Fibroblast of lung (primary cell): Measurements from ENCODE around the gene STRN3.

ENCODE experiments used
- EZH2 ChIP-seq: IDR thresholded peaks from 2 replicates; pipeline ENCODE4 v1.5.1; 2012; ENCODE audit warnings: low read length, control low read depth, mild to moderate bottlenecking; ENCODE audit errors: missing control alignments
- TF ChIP-seq, protein P1 (sequence below), 2 donors: IDR thresholded peaks in 1 of 2; conservative IDR thresholded peaks in 1 of 2; 1 replicate in 1 of 2; 2 replicates in 1 of 2; pipeline ENCODE4 v1.5.1; 2011 to 2012; ENCODE audit warnings: low read length in 2 of 2, control low read depth in 1 of 2, inconsistent platforms in 1 of 2, low read depth in 1 of 2, mild to moderate bottlenecking in 1 of 2

DNA sequence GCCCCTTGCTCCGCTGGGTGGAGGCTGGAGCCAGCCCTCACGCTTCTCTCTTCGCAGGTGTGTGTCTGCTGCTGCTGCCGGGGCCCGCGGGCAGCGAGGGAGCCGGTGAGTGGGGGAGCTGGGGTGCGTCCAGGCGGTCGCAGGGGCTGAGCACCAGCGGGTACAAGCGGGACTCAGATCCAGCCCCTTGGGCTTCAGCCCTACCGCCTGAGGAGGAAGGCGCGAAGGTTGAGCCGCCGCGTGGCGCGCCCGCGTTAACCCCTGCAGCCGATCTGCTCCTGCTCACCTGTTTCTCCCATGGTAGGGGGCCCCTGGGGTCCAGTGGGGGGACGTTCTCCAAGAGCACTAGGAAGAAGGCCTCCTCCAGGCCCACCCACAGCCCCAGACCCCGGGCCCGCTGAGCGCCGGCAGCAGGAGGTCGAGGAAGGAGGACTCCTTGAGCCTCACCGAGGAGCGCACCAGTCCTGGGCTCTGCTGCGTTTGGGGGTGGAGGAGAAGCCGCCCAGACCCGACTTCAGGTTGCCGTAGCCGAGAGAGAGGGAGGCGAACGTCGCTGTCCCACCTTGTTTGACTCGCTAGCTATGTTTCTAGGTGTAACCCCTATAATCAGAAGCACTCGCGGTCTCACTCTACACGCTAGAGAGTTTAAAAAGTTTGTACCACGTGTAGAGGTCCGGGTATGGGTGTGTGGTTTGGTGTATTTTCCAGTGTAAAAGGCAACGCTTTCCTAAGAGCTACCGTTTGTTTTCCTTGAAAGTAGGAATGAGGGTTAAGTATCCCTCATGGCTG, 151.0 kb downstream of the STRN3 start:
- TF ChIP-seq, protein P1, sequence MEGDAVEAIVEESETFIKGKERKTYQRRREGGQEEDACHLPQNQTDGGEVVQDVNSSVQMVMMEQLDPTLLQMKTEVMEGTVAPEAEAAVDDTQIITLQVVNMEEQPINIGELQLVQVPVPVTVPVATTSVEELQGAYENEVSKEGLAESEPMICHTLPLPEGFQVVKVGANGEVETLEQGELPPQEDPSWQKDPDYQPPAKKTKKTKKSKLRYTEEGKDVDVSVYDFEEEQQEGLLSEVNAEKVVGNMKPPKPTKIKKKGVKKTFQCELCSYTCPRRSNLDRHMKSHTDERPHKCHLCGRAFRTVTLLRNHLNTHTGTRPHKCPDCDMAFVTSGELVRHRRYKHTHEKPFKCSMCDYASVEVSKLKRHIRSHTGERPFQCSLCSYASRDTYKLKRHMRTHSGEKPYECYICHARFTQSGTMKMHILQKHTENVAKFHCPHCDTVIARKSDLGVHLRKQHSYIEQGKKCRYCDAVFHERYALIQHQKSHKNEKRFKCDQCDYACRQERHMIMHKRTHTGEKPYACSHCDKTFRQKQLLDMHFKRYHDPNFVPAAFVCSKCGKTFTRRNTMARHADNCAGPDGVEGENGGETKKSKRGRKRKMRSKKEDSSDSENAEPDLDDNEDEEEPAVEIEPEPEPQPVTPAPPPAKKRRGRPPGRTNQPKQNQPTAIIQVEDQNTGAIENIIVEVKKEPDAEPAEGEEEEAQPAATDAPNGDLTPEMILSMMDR (conservative IDR thresholded peaks at IDR 0.05 in 1 of 2, IDR thresholded peaks at IDR 0.05 in 1 of 2; ENCODE audit: low read depth in 1 of 2, low read length in 2 of 2), result no peak
- TF ChIP-seq EZH2, result peak; percentile 85
